SIG-M5 (cell line): Measurements from ENCODE around the gene RABGAP1L.
"Not testable (repeated sequence)": the region's sequence is repeated elsewhere in the genome, so short reads cannot be mapped to it uniquely, and the experiment has no call there.

Experiments
- DNase-seq: peaks from one replicate; lab custom pipeline; 2025; lab: John Stamatoyannopoulos, UW

Gene RABGAP1L

GRCh38 chr1:174364996-174365736 is 205.8 kb downstream of the RABGAP1L start:
- DNase-seq = no peak

GRCh38 chr1:174366946-174367345 is 207.6 kb downstream of the RABGAP1L start:
- no peak for DNase-seq

GRCh38 chr1:174367892-174368291 is 208.6 kb downstream of the RABGAP1L start:
- no peak for DNase-seq

GRCh38 chr1:174376030-174376429 is 216.7 kb downstream of the RABGAP1L start:
- DNase-seq = no peak

- no peak for DNase-seq
These were observed 232.4 kb downstream of the RABGAP1L start for GRCh38 chr1:174391716-174392115.

- DNase-seq = no peak
These were observed 234.6 kb downstream of the RABGAP1L start for GRCh38 chr1:174393885-174394284.

GRCh38 chr1:174397261-174397660 is 237.9 kb downstream of the RABGAP1L start:
- DNase-seq = no peak

- DNase-seq = no peak
These were observed 238.9 kb downstream of the RABGAP1L start for GRCh38 chr1:174398246-174398645.

GRCh38 chr1:174399211-174399610 is 239.9 kb downstream of the RABGAP1L start:
- no peak for DNase-seq

GRCh38 chr1:174401075-174401474 is 241.8 kb downstream of the RABGAP1L start:
- no peak for DNase-seq

- no peak for DNase-seq
These were observed 245.9 kb downstream of the RABGAP1L start for GRCh38 chr1:174405219-174405618.

GRCh38 chr1:174406421-174406820 is 247.1 kb downstream of the RABGAP1L start:
- DNase-seq = no peak

GRCh38 chr1:174407665-174408064 is 248.3 kb downstream of the RABGAP1L start:
- no peak for DNase-seq

GRCh38 chr1:174408146-174408545 is 248.8 kb downstream of the RABGAP1L start:
- DNase-seq = no peak

- not testable (repeated sequence) for DNase-seq
These were observed 250.5 kb downstream of the RABGAP1L start for GRCh38 chr1:174409801-174410200.

- no peak for DNase-seq
These were observed 254.3 kb downstream of the RABGAP1L start for GRCh38 chr1:174413632-174414031.

GRCh38 chr1:174414203-174414602 is 254.9 kb downstream of the RABGAP1L start:
- no peak for DNase-seq

- no peak for DNase-seq
These were observed 256.2 kb downstream of the RABGAP1L start for GRCh38 chr1:174415506-174415905.

GRCh38 chr1:174417921-174418320 is 258.6 kb downstream of the RABGAP1L start:
- DNase-seq = no peak

- no peak for DNase-seq
These were observed 265.8 kb downstream of the RABGAP1L start for GRCh38 chr1:174425121-174425520.

- DNase-seq = no peak
These were observed 266.8 kb downstream of the RABGAP1L start for GRCh38 chr1:174426153-174426552.

- DNase-seq = no peak
These were observed 268.7 kb downstream of the RABGAP1L start for GRCh38 chr1:174428033-174428432.

GRCh38 chr1:174428739-174429138 is 269.4 kb downstream of the RABGAP1L start:
- no peak for DNase-seq

- no peak for DNase-seq
These were observed 274.1 kb downstream of the RABGAP1L start for GRCh38 chr1:174433451-174433850.
